ENCODE results near the gene ZNF445.
A peak's percentile ranks its signal among the peaks of the same experiment; 100 is the strongest.

Gene ZNF445

DNA sequence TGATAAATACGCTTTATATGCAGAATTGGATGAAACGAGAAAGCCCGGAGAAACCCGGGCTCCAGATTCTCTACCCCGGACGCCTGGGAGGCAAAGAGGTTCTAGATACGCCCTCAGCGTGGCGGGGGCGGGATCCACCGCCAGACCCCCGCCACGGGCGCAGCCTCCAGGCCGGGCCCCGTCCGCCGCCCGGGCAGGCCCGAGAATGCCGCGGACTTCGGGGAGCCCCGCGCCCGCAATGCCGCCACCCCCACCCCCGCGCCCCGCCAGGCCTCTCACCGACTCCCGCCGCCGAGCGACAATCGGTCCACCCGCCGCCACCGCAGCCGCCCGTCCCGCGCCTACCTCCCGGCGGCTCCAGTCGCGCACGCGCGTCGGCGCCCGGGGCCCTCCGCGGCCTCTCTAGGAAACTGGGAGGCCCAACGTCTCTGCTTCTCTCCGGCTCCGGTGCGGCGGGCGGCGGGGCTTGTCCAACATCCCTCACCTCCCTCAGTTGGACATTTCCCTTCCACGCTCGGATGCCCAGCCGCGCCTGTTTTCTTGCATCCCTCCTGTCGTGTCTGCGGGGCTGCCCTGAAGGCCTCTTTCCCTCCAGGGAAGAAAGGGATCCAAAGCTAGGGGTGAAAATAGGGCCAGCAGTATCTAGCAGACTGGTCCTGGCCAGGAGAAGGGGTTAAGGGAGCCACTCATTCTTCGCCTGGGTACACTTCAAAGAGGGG lies at the start of gene ZNF445:
Gene ZNF445 (minus strand): TSS at position 359 of the 719 bp plus-strand sequence. CDS start 22,121 bp downstream, outside the sequence.
- peak within 1 kb of the TSS; percentile 93 for H3K4me3 Mint-ChIP-seq
- H3K4me1 Mint-ChIP-seq: peaks cover 36% of the 10 kb centered on the region
- peaks cover 35% of the 10 kb centered on the region for H3K36me3 Mint-ChIP-seq (ENCODE audit: low read depth)
- peak; percentile 86 for DNase-seq
- TF ChIP-seq, protein P1, sequence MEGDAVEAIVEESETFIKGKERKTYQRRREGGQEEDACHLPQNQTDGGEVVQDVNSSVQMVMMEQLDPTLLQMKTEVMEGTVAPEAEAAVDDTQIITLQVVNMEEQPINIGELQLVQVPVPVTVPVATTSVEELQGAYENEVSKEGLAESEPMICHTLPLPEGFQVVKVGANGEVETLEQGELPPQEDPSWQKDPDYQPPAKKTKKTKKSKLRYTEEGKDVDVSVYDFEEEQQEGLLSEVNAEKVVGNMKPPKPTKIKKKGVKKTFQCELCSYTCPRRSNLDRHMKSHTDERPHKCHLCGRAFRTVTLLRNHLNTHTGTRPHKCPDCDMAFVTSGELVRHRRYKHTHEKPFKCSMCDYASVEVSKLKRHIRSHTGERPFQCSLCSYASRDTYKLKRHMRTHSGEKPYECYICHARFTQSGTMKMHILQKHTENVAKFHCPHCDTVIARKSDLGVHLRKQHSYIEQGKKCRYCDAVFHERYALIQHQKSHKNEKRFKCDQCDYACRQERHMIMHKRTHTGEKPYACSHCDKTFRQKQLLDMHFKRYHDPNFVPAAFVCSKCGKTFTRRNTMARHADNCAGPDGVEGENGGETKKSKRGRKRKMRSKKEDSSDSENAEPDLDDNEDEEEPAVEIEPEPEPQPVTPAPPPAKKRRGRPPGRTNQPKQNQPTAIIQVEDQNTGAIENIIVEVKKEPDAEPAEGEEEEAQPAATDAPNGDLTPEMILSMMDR (IDR thresholded peaks at IDR 0.05): no peak
- H3K27ac Mint-ChIP-seq: peak within 1 kb of the TSS; percentile 91
- peaks cover 4% of the 10 kb centered on the region for H3K27me3 Mint-ChIP-seq (ENCODE audit: low read depth, poor library complexity)
- H3K9me3 Mint-ChIP-seq: no peaks in the 10 kb centered on the region

- H3K9me3 Mint-ChIP-seq: peaks cover 9% of the 10 kb centered on the region
- no peak for DNase-seq
- no peaks in the 10 kb centered on the region for H3K36me3 Mint-ChIP-seq (ENCODE audit: low read depth)
- H3K27me3 Mint-ChIP-seq (ENCODE audit: low read depth, poor library complexity): peaks cover 45% of the 10 kb centered on the region
- no peak overlapping the region for H3K27ac Mint-ChIP-seq
- peaks cover 20% of the 10 kb centered on the region for H3K4me1 Mint-ChIP-seq
- H3K4me3 Mint-ChIP-seq: no peak overlapping the region
- TF ChIP-seq, protein P1 (IDR thresholded peaks at IDR 0.05): no peak
Observed at GRCh38 chr3:44525060-44525459, 47.6 kb upstream of the ZNF445 start.

DNA sequence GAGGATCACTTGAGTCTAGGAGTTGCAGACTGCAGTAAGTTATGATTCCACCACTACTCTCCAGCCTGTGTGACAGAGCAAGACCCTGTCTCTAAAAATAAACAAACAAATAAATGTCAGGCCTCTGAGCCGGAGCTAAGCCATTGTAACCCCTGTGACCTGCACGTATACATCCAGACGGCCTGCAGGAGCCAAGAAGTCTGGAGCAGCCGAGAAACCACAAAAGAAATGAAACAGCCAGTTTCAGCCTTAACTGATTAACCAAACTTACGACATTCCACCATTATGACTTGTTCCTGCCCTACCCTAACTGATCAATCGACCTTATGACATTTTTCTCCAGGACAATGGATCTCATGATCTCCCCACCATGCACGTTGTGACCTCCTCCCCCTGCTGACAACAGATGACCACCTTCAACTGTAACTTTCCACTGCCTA lies 45.0 kb upstream of the ZNF445 start:
- TF ChIP-seq, protein P1 (IDR thresholded peaks at IDR 0.05): no peak
- Mint-ChIP-seq H3K27me3 (ENCODE audit: low read depth, poor library complexity) (peaks cover 34% of the 10 kb centered on the region), H3K36me3 (ENCODE audit: low read depth) (no peaks in the 10 kb centered on the region), H3K9me3 (peaks cover 9% of the 10 kb centered on the region), H3K4me1 (peaks cover 20% of the 10 kb centered on the region), H3K4me3 (peak overlapping the region; percentile 51), H3K27ac (peak overlapping the region; percentile 25)
- no peak for DNase-seq

DNA sequence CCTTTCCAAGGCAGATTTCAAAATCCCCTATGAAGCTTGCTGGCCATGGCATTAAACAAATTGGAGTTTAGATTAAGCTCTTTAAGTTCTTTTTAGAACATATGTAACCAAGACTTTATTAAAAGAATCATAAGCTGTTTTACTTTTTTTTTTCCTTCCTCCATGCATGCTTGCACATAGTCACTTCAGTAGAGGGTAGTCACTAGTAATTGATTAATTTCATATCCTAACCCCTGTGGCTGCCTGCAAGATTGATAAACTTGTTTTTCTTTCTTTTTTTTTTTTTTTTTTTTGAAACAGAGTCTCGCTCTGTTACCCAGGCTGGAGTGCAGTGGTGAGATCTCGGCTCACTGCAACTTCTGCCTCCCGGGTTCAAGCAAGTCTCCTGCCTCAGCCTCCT lies 44.3 kb upstream of the ZNF445 start:
- TF ChIP-seq, protein P1 (IDR thresholded peaks at IDR 0.05): no peak
- Mint-ChIP-seq H3K27ac (no peak overlapping the region), H3K27me3 (ENCODE audit: low read depth, poor library complexity) (peaks cover 34% of the 10 kb centered on the region), H3K4me3 (no peak overlapping the region), H3K9me3 (peaks cover 9% of the 10 kb centered on the region), H3K4me1 (peaks cover 20% of the 10 kb centered on the region), H3K36me3 (ENCODE audit: low read depth) (no peaks in the 10 kb centered on the region)
- DNase-seq: no peak

- Mint-ChIP-seq H3K4me1 (peaks cover 18% of the 10 kb centered on the region), H3K4me3 (no peak overlapping the region), H3K9me3 (peaks cover 9% of the 10 kb centered on the region), H3K27ac (no peak overlapping the region), H3K27me3 (ENCODE audit: low read depth, poor library complexity) (peaks cover 17% of the 10 kb centered on the region), H3K36me3 (ENCODE audit: low read depth) (no peaks in the 10 kb centered on the region)
- TF ChIP-seq, protein P1 (IDR thresholded peaks at IDR 0.05): no peak
- no peak for DNase-seq
Observed at GRCh38 chr3:44518782-44519156, 41.3 kb upstream of the ZNF445 start.

- TF ChIP-seq, protein P1 (IDR thresholded peaks at IDR 0.05): no peak
- Mint-ChIP-seq H3K4me1 (peaks cover 20% of the 10 kb centered on the region), H3K27me3 (ENCODE audit: low read depth, poor library complexity) (peaks cover 8% of the 10 kb centered on the region), H3K27ac (no peak overlapping the region), H3K9me3 (peaks cover 6% of the 10 kb centered on the region), H3K36me3 (ENCODE audit: low read depth) (no peaks in the 10 kb centered on the region), H3K4me3 (no peak overlapping the region)
- no peak for DNase-seq
Observed at GRCh38 chr3:44516230-44516629, 38.8 kb upstream of the ZNF445 start.
